GOT3 (cell line): Measurements from ENCODE around the gene CYBRD1.
"Not testable (repeated sequence)": the region's sequence is repeated elsewhere in the genome, so short reads cannot be mapped to it uniquely, and the experiment has no call there.

ENCODE experiments used
- DNase-seq: peaks from one replicate; lab custom pipeline; 2025; ENCODE audit warnings: mixed read lengths; lab: John Stamatoyannopoulos, UW

CYBRD1 gene

GRCh38 chr2:171522052-171522787 is at the start of gene CYBRD1:
CYBRD1 (plus strand) TSS chr2:171522474; CDS start chr2:171522546, 72 bp downstream.
- peak; percentile 47 for DNase-seq

- no peak for DNase-seq
Observed at GRCh38 chr2:171475979-171476378, 46.3 kb upstream of the CYBRD1 start.

GRCh38 chr2:171478345-171478744 is 43.9 kb upstream of the CYBRD1 start:
- DNase-seq, result no peak

- no peak for DNase-seq
Observed at GRCh38 chr2:171479154-171479814, 43.0 kb upstream of the CYBRD1 start.

- no peak for DNase-seq
Observed at GRCh38 chr2:171480908-171481307, 41.4 kb upstream of the CYBRD1 start.

GRCh38 chr2:171482308-171482707 is 40.0 kb upstream of the CYBRD1 start:
- DNase-seq, result no peak

GRCh38 chr2:171482877-171483276 is 39.4 kb upstream of the CYBRD1 start:
- no peak for DNase-seq

- DNase-seq, result no peak
Observed at GRCh38 chr2:171483793-171484192, 38.5 kb upstream of the CYBRD1 start.

- DNase-seq, result no peak
Observed at GRCh38 chr2:171485116-171485515, 37.2 kb upstream of the CYBRD1 start.

GRCh38 chr2:171487201-171487600 is 35.1 kb upstream of the CYBRD1 start:
- no peak for DNase-seq

GRCh38 chr2:171487803-171488259 is 34.4 kb upstream of the CYBRD1 start:
- DNase-seq, result no peak

- DNase-seq, result no peak
Observed at GRCh38 chr2:171490577-171490976, 31.7 kb upstream of the CYBRD1 start.

GRCh38 chr2:171491292-171491691 is 31.0 kb upstream of the CYBRD1 start:
- no peak for DNase-seq

- no peak for DNase-seq
Observed at GRCh38 chr2:171492664-171493063, 29.6 kb upstream of the CYBRD1 start.

GRCh38 chr2:171497664-171498063 is 24.6 kb upstream of the CYBRD1 start:
- DNase-seq, result not testable (repeated sequence)

GRCh38 chr2:171505374-171505773 is 16.9 kb upstream of the CYBRD1 start:
- DNase-seq, result no peak

- no peak for DNase-seq
Observed at GRCh38 chr2:171509945-171510731, 12.1 kb upstream of the CYBRD1 start.

- DNase-seq, result no peak
Observed at GRCh38 chr2:171512014-171512413, 10.3 kb upstream of the CYBRD1 start.

- no peak for DNase-seq
Observed at GRCh38 chr2:171512683-171513195, 9.5 kb upstream of the CYBRD1 start.

- no peak for DNase-seq
Observed at GRCh38 chr2:171513719-171514160, 8.5 kb upstream of the CYBRD1 start.

- DNase-seq, result no peak
Observed at GRCh38 chr2:171514908-171515582, 7.2 kb upstream of the CYBRD1 start.
